Limb (tissue), 2 donors: Measurements from ENCODE around the gene DENND1A.
"Not testable (repeated sequence)": the region's sequence is repeated elsewhere in the genome, so short reads cannot be mapped to it uniquely, and the experiment has no call there.

Experiments used
- DNase-seq, 2 donors: peaks; one replicate each; pipeline ENCODE4 v3.0.0-alpha.2; 2016; ENCODE audit errors: extremely low spot score in 2 of 2

Gene DENND1A

GRCh38 chr9:123657099-123657498 is 272.8 kb downstream of the DENND1A start:
- DNase-seq, result no peak

GRCh38 chr9:123656565-123656964 is 273.4 kb downstream of the DENND1A start:
- no peak for DNase-seq

GRCh38 chr9:123655681-123656423 is 274.1 kb downstream of the DENND1A start:
- no peak for DNase-seq

GRCh38 chr9:123654994-123655637 is 274.8 kb downstream of the DENND1A start:
- no peak for DNase-seq

GRCh38 chr9:123654218-123654993 is 275.5 kb downstream of the DENND1A start:
- DNase-seq, result no peak

GRCh38 chr9:123652416-123652815 is 277.5 kb downstream of the DENND1A start:
- DNase-seq, result no peak

- no peak for DNase-seq
Observed at GRCh38 chr9:123651871-123652270, 278.1 kb downstream of the DENND1A start.

GRCh38 chr9:123651273-123651672 is 278.7 kb downstream of the DENND1A start:
- DNase-seq, result no peak

GRCh38 chr9:123649909-123650308 is 280.0 kb downstream of the DENND1A start:
- no peak for DNase-seq

GRCh38 chr9:123647145-123647544 is 282.8 kb downstream of the DENND1A start:
- DNase-seq, result no peak

GRCh38 chr9:123645762-123646161 is 284.2 kb downstream of the DENND1A start:
- no peak for DNase-seq

GRCh38 chr9:123645126-123645525 is 284.8 kb downstream of the DENND1A start:
- DNase-seq, result no peak

GRCh38 chr9:123643518-123643917 is 286.4 kb downstream of the DENND1A start:
- DNase-seq, result no peak

- peak; percentile 49 to 51 for DNase-seq
Observed at GRCh38 chr9:123642291-123643278, 287.3 kb downstream of the DENND1A start.

GRCh38 chr9:123640792-123641222 is 289.1 kb downstream of the DENND1A start:
- DNase-seq, result no peak

- no peak for DNase-seq
Observed at GRCh38 chr9:123639743-123640142, 290.2 kb downstream of the DENND1A start.

GRCh38 chr9:123637945-123638634 is 291.8 kb downstream of the DENND1A start:
- DNase-seq, result no peak

- no peak for DNase-seq
Observed at GRCh38 chr9:123637606-123637944, 292.4 kb downstream of the DENND1A start.

GRCh38 chr9:123636805-123637204 is 293.1 kb downstream of the DENND1A start:
- not testable (repeated sequence) for DNase-seq

- DNase-seq, result no peak
Observed at GRCh38 chr9:123631862-123632261, 298.1 kb downstream of the DENND1A start.

GRCh38 chr9:123630233-123630632 is 299.7 kb downstream of the DENND1A start:
- no peak for DNase-seq
